A673 (cell line): Measurements from ENCODE around the gene MBNL2. TPM values are rescaled to one million over a fixed set of nuclear protein-coding genes. Genes with fewer than 3 reads are reported as not detected.

Source experiments
- BruUV-seq: library from RNA; stranded (reverse); fragments of 400-500 nt; replicated peaks from 2 replicates; lab custom pipeline; 2021; lab: Mats Ljungman, UMichigan
- CTCF ChIA-PET: fragments of 300-600 bp; sonication (Branson Sonifier 250); formaldehyde crosslinking; loops from one replicate; lab custom pipeline; 2022; ENCODE audit warnings: antibody characterized with exemption; lab: Charles Lee
- POLR2A ChIA-PET: fragments of 300-600 bp; sonication (Branson Sonifier 250); formaldehyde crosslinking; loops from one replicate; lab custom pipeline; 2022; ENCODE audit warnings: antibody characterized with exemption; ENCODE audit not compliant: low non-redundant PET; lab: Charles Lee
- DNase-seq: peaks from one replicate; pipeline ENCODE4 v3.0.0-alpha.2; 2015; ENCODE audit warnings: low spot score
- H3K27ac ChIP-seq: fragments of 200-600 bp; sonication (generic); 2 replicates; pipeline ENCODE4 v1.5.1; 2016; ENCODE audit warnings: mixed run types, low read depth, mild to moderate bottlenecking, mixed read lengths, antibody characterized with exemption, low read length; ENCODE audit not compliant: poor library complexity, severe bottlenecking
- H3K27me3 ChIP-seq: fragments of 200-600 bp; sonication (generic); replicated peaks from 2 replicates; pipeline ENCODE4 v1.6.1; 2017; ENCODE audit warnings: mixed run types, low read depth, mild to moderate bottlenecking, mixed read lengths, antibody characterized with exemption, low read length; ENCODE audit not compliant: insufficient read depth, poor library complexity
- H3K36me3 ChIP-seq: fragments of 200-600 bp; sonication (generic); 2 replicates; pipeline ENCODE4 v1.6.1; 2016; ENCODE audit warnings: mixed run types, mild to moderate bottlenecking, mixed read lengths, antibody characterized with exemption, low read length; ENCODE audit not compliant: insufficient read depth, poor library complexity, severe bottlenecking
- H3K4me1 ChIP-seq: fragments of 200-600 bp; sonication (generic); 2 replicates; pipeline ENCODE4 v1.6.1; 2017; ENCODE audit warnings: mixed run types, mild to moderate bottlenecking, mixed read lengths, antibody characterized with exemption, low read length; ENCODE audit not compliant: insufficient read depth, poor library complexity, severe bottlenecking
- H3K4me3 ChIP-seq: fragments of 200-600 bp; sonication (generic); 2 replicates; pipeline ENCODE4 v1.5.1; 2016; ENCODE audit warnings: low read depth, mixed run types, mild to moderate bottlenecking, mixed read lengths, low read length; ENCODE audit not compliant: poor library complexity, severe bottlenecking
- H3K9me3 ChIP-seq: fragments of 200-600 bp; sonication (generic); 2 replicates; pipeline ENCODE4 v1.6.1; 2016; ENCODE audit warnings: mixed run types, low read depth, mild to moderate bottlenecking, mixed read lengths, antibody characterized with exemption, low read length; ENCODE audit not compliant: poor library complexity, severe bottlenecking
- CTCF ChIP-seq: fragments of 300-800, 200-600 bp; sonication (generic); conservative IDR thresholded peaks from 2 replicates; pipeline ENCODE4 v1.5.1; 2017; ENCODE audit warnings: low read depth, mild to moderate bottlenecking, antibody characterized with exemption, low read length, moderate library complexity, mixed read lengths
- EZH2 ChIP-seq: fragments of 200-600 bp; sonication (generic); IDR thresholded peaks from 2 replicates; pipeline ENCODE4 v1.6.1; 2017; ENCODE audit warnings: borderline replicate concordance, low read depth, mild to moderate bottlenecking, mixed read lengths, antibody characterized with exemption, low read length; ENCODE audit not compliant: poor library complexity, severe bottlenecking
- intact Hi-C: fragments of 100-400 bp; cut with micrococcal nuclease; formaldehyde crosslinking; loops from one replicate; pipeline ENCODE4 v1.10.0; 2022; ENCODE audit not compliant: unreplicated experiment
- total RNA-seq: library from RNA; stranded (reverse); gene quantifications from 2 replicates; pipeline ENCODE4 v1.2.3, GENCODE V29; 2021

Gene MBNL2
- total RNA-seq, 1 experiment from 2014 or later = 12.0 TPM

- CTCF ChIA-PET = no interaction called here
- Histone ChIP-seq H3K4me1 (no peaks in the 10 kb centered on the region), H3K27ac (no peak overlapping the region)
These were observed 80.5 kb downstream of the MBNL2 start for GRCh38 chr13:97302611-97303010.

GRCh38 chr13:97306106-97306505 lies 84.0 kb downstream of the MBNL2 start:
- no TSS peak for BruUV-seq
- ChIA-PET CTCF (no interaction called here), POLR2A (no interaction called here)

More at GRCh38 chr13:97302611-97303010, 80.5 kb downstream of the MBNL2 start:
- DNase-seq = no peak
- no peak overlapping the region for H3K4me3 ChIP-seq
- POLR2A ChIA-PET = no interaction called here
- H3K36me3 ChIP-seq = no peaks in the 10 kb centered on the region
- intact Hi-C loops = no loop called here
- no peaks in the 10 kb centered on the region for H3K27me3 ChIP-seq
- no TSS peak for BruUV-seq
- H3K9me3 ChIP-seq = no peaks in the 10 kb centered on the region
- TF ChIP-seq EZH2 = no peak
- no peak for TF ChIP-seq CTCF

GRCh38 chr13:97306645-97307044 lies 84.5 kb downstream of the MBNL2 start:
- ChIA-PET CTCF (no interaction called here), POLR2A (no interaction called here)
- intact Hi-C loops = no loop called here
- BruUV-seq = no TSS peak
- H3K36me3 ChIP-seq = no peaks in the 10 kb centered on the region
- no peaks in the 10 kb centered on the region for H3K4me1 ChIP-seq
- H3K9me3 ChIP-seq = no peaks in the 10 kb centered on the region
- TF ChIP-seq CTCF = no peak
- H3K27me3 ChIP-seq = no peaks in the 10 kb centered on the region
- H3K27ac ChIP-seq = no peak overlapping the region
- DNase-seq = no peak
- H3K4me3 ChIP-seq = no peak overlapping the region

More at GRCh38 chr13:97306106-97306505, 84.0 kb downstream of the MBNL2 start:
- DNase-seq = no peak
- no peaks in the 10 kb centered on the region for H3K36me3 ChIP-seq
- intact Hi-C loops = no loop called here
- H3K4me1 ChIP-seq = no peaks in the 10 kb centered on the region
- H3K27me3 ChIP-seq = no peaks in the 10 kb centered on the region
- H3K4me3 ChIP-seq = no peak overlapping the region
- no peaks in the 10 kb centered on the region for H3K9me3 ChIP-seq
- no peak overlapping the region for H3K27ac ChIP-seq
- no peak for TF ChIP-seq CTCF
- TF ChIP-seq EZH2 = no peak
